Suppressor macrophage (primary cell): ENCODE measurements around the gene POGLUT2.
"Not testable (repeated sequence)": the region's sequence is repeated elsewhere in the genome, so short reads cannot be mapped to it uniquely, and the experiment has no call there.

Experiments used
- DNase-seq, 4 experiments: peaks; one replicate each; pipeline ENCODE4 v3.0.0-alpha.2; 2020 to 2022

Gene POGLUT2

GRCh38 chr13:102805680-102806079, 6.9 kb upstream of the POGLUT2 start:
- no peak for DNase-seq

GRCh38 chr13:102800145-102801041, 1.6 kb upstream of the POGLUT2 start:
- DNase-seq, result peak; percentile 84 to 93 (median 88)

- peak; percentile 15 to 58 (median 28) for DNase-seq
Observed at GRCh38 chr13:102799426-102800144, 809 bp upstream of the POGLUT2 start.

- DNase-seq, result no peak
Observed at GRCh38 chr13:102793611-102794355, 5.0 kb downstream of the POGLUT2 start.

GRCh38 chr13:102792396-102792795, 6.4 kb downstream of the POGLUT2 start:
- no peak for DNase-seq

- DNase-seq, result no peak
Observed at GRCh38 chr13:102788683-102789082, 10.1 kb downstream of the POGLUT2 start.

- no peak for DNase-seq
Observed at GRCh38 chr13:102784483-102784882, 14.3 kb downstream of the POGLUT2 start.

- DNase-seq, result no peak
Observed at GRCh38 chr13:102781591-102781990, 17.2 kb downstream of the POGLUT2 start.

- not testable (repeated sequence) for DNase-seq
Observed at GRCh38 chr13:102780656-102781055, 18.1 kb downstream of the POGLUT2 start.

- no peak for DNase-seq
Observed at GRCh38 chr13:102779436-102780159, 19.2 kb downstream of the POGLUT2 start.

- DNase-seq, result no peak
Observed at GRCh38 chr13:102777736-102778135, 21.0 kb downstream of the POGLUT2 start.

- DNase-seq, result no peak
Observed at GRCh38 chr13:102776271-102776670, 22.5 kb downstream of the POGLUT2 start.

- DNase-seq, result no peak
Observed at GRCh38 chr13:102774591-102775520, 23.9 kb downstream of the POGLUT2 start.

GRCh38 chr13:102774214-102774568, 24.6 kb downstream of the POGLUT2 start:
- DNase-seq, result no peak

- DNase-seq, result peak; percentile 93 to 97 (median 96)
Observed at GRCh38 chr13:102773441-102774213, 25.1 kb downstream of the POGLUT2 start, which contains the start of gene TEX30. Gene TEX30 (minus strand): TSS chr13:102773786. CDS start chr13:102770026, 3,760 bp downstream.

GRCh38 chr13:102772042-102772425, 26.7 kb downstream of the POGLUT2 start:
- DNase-seq, result no peak

GRCh38 chr13:102771298-102772041, 27.3 kb downstream of the POGLUT2 start:
- no peak for DNase-seq

- DNase-seq, result no peak
Observed at GRCh38 chr13:102770435-102770834, 28.3 kb downstream of the POGLUT2 start.

GRCh38 chr13:102769679-102770078, 29.1 kb downstream of the POGLUT2 start:
- no peak for DNase-seq

- no peak for DNase-seq
Observed at GRCh38 chr13:102768909-102769308, 29.9 kb downstream of the POGLUT2 start.
